Tibial artery (tissue), 4 donors: ENCODE data around the gene GLCE.

Experiments used
- DNase-seq, 2 donors: peaks; one replicate each; pipeline ENCODE4 v3.0.0-alpha.2; 2019
- H3K27ac ChIP-seq, 2 donors: fragments of 200-600 bp; sonication (generic) in 1 of 2; 1 replicate in 1 of 2; 2 replicates in 1 of 2; pipeline ENCODE4 v1.5.1; 2018 to 2019; ENCODE audit warnings: mild to moderate bottlenecking in 1 of 2
- H3K27me3 ChIP-seq, 2 donors: fragments of 200-600 bp; sonication (generic) in 1 of 2; one replicate each; pipeline versions ENCODE4 v1.5.1 to v1.6.0; 2016 to 2019
- H3K36me3 ChIP-seq, 3 donors: fragments of 200-600 bp; sonication (generic) in 2 of 3; one replicate each; pipeline ENCODE4 v1.5.1; 2016 to 2019; ENCODE audit warnings: mild to moderate bottlenecking in 2 of 3
- H3K4me1 ChIP-seq, 4 donors: fragments of 200-600 bp; sonication (generic) in 2 of 4; 1 replicate in 3 of 4; 2 replicates in 1 of 4; pipeline ENCODE4 v1.5.1; 2016 to 2019
- H3K4me3 ChIP-seq, 2 donors: fragments of 200-600 bp; sonication (generic) in 1 of 2; 1 replicate in 1 of 2; 2 replicates in 1 of 2; pipeline ENCODE4 v1.5.1; 2018 to 2019; ENCODE audit warnings: mild to moderate bottlenecking in 2 of 2
- H3K9me3 ChIP-seq, 3 donors: fragments of 200-600 bp; sonication (generic) in 1 of 3; one replicate each; pipeline ENCODE4 v1.5.1; 2016 to 2019
- intact Hi-C: fragments of 100-400 bp; cut with DNase I; formaldehyde crosslinking; loops from one replicate; pipeline ENCODE4 v1.15.0; 2023; ENCODE audit warnings: low total_unique reads
- TF ChIP-seq, protein P1 (sequence below), 2 experiments: fragments of 200-600 bp in 1 of 2; fragments of 450-650 bp in 1 of 2; IDR thresholded peaks; one replicate each; pipeline ENCODE4 v1.5.1; 2017 to 2019; ENCODE audit warnings: antibody characterized with exemption in 2 of 2, mild to moderate bottlenecking in 1 of 2, moderate library complexity in 1 of 2

Gene GLCE

DNA sequence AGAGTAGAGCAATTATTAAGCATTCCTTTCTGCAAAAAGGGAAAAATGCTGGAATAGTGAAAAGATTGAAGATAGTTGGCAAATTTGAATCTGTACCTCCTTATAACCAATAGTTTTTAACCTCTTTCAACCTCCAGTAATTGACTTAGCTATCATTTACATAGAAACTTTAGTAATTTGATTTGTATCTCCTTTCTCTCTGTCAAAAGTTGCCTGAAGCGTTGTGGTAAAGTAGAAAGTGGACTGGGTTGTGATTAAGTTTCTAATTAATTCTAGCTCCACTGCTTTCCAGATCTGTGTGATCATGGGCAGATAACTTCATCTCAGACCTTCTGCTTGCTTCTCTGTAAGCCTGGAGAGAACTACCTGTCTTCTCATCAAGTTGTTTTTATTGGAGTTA, 24.8 kb downstream of the GLCE start:
- H3K4me1 ChIP-seq: no peaks in the 10 kb centered on the region
- H3K27me3 ChIP-seq: no peaks in the 10 kb centered on the region
- intact Hi-C loops: no loop called here
- no peak for DNase-seq
- H3K9me3 ChIP-seq: no peaks in the 10 kb centered on the region
- H3K27ac ChIP-seq: no peak overlapping the region
- no peaks in the 10 kb centered on the region for H3K36me3 ChIP-seq
- TF ChIP-seq, protein P1, sequence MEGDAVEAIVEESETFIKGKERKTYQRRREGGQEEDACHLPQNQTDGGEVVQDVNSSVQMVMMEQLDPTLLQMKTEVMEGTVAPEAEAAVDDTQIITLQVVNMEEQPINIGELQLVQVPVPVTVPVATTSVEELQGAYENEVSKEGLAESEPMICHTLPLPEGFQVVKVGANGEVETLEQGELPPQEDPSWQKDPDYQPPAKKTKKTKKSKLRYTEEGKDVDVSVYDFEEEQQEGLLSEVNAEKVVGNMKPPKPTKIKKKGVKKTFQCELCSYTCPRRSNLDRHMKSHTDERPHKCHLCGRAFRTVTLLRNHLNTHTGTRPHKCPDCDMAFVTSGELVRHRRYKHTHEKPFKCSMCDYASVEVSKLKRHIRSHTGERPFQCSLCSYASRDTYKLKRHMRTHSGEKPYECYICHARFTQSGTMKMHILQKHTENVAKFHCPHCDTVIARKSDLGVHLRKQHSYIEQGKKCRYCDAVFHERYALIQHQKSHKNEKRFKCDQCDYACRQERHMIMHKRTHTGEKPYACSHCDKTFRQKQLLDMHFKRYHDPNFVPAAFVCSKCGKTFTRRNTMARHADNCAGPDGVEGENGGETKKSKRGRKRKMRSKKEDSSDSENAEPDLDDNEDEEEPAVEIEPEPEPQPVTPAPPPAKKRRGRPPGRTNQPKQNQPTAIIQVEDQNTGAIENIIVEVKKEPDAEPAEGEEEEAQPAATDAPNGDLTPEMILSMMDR (IDR thresholded peaks at IDR 0.05): no peak
- H3K4me3 ChIP-seq: no peak overlapping the region

DNA sequence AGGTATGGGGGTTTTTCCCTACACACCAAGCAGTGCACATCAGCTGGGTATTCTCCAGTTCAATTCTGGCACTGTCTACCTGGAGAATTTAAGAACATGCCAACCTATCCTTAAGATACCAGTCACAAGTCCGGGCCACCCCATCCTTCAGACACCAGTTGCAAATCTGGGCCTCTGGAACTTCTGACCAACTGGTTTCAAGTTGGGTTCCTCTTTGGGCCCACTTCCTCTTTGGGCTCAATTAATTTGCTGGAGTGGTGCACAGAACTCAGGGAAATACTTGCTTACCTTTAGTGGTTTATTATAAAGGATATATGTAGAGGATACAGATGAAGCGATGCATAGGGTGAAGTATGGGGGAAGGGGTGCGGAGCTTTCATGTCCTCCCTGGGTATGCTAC, 25.3 kb downstream of the GLCE start:
- H3K9me3 ChIP-seq: peaks cover 0 to 4% (median 0%) of the 10 kb centered on the region in 3 donors
- intact Hi-C loops: no loop called here
- no peak overlapping the region for H3K27ac ChIP-seq
- H3K4me3 ChIP-seq: no peak overlapping the region
- no peaks in the 10 kb centered on the region for H3K27me3 ChIP-seq
- TF ChIP-seq, protein P1 (IDR thresholded peaks at IDR 0.05): no peak
- H3K4me1 ChIP-seq: no peaks in the 10 kb centered on the region
- no peak for DNase-seq
- no peaks in the 10 kb centered on the region for H3K36me3 ChIP-seq

DNA sequence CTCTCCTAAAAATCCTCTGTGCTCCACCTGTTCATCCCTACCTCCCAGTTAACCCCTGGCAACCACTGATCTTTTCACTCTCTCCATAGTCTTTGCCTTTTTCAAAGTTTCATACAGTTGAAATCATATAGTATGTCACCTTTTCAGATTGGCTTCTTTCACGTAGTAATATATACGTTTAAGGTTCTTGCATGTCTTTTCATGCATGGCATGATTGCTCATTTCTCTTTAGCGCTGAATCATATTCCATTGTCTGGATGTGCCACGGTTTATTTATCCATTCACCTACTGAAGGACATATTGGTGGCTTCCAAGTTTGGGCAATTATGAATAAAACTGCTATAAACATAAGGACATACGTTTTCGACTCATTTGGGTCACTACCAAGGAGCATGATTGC, 28.7 kb downstream of the GLCE start:
- DNase-seq: no peak
- Histone ChIP-seq H3K4me3 (no peak overlapping the region), H3K9me3 (peaks cover 0 to 4% (median 0%) of the 10 kb centered on the region in 3 donors), H3K36me3 (no peaks in the 10 kb centered on the region), H3K27me3 (no peaks in the 10 kb centered on the region), H3K4me1 (peaks cover 0 to 16% (median 8%) of the 10 kb centered on the region in 4 donors), H3K27ac (no peak overlapping the region)
- intact Hi-C loops: no loop called here
- TF ChIP-seq, protein P1 (IDR thresholded peaks at IDR 0.05): no peak

DNA sequence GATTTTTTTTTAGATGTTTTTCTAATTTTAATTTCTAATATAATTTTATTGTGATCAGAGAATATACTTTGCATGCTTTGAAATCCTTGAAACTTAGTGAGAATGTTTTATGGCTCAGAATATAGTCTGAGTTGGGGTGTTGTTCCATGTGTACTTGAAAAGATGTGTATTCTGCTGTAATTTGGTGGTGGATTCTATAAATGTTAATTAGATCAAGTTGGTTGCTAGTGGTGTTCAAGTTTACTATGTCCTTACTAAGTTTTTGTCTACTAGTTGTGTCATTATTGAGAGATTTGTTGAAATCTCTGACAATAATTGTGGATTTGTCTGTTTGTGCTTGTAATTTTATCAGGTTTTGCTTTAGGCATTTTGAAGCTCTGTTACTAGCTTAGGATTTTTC, 29.7 kb downstream of the GLCE start:
- no peak overlapping the region for H3K27ac ChIP-seq
- DNase-seq: no peak
- intact Hi-C loops: no loop called here
- peaks cover 0 to 25% (median 15%) of the 10 kb centered on the region in 4 donors for H3K4me1 ChIP-seq
- peaks cover 0 to 4% (median 0%) of the 10 kb centered on the region in 3 donors for H3K9me3 ChIP-seq
- no peak overlapping the region for H3K4me3 ChIP-seq
- H3K36me3 ChIP-seq: no peaks in the 10 kb centered on the region
- no peaks in the 10 kb centered on the region for H3K27me3 ChIP-seq
- TF ChIP-seq, protein P1 (IDR thresholded peaks at IDR 0.05): no peak

DNA sequence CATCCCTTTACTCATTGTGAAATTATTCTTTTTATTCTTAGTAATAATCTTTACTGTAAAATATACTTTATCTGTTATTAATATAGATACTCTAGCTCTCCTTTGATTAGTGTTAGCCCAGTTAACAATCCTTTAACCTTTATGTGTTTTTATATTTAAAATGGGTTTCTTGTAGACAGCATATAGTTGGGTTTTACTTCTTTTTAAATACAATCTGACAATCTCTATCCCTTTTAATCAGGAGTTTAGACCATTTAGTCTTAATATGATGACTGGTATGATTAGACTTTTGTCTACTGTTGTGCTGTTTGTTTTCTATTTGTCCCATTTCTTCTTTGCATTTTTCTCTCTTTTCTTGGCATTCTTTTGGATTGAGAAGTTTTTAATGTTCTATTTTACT, 30.1 kb downstream of the GLCE start:
- Histone ChIP-seq H3K27me3 (no peaks in the 10 kb centered on the region), H3K9me3 (peaks cover 0 to 4% (median 0%) of the 10 kb centered on the region in 3 donors), H3K4me1 (peaks cover 0 to 27% (median 16%) of the 10 kb centered on the region in 4 donors), H3K27ac (no peak overlapping the region), H3K4me3 (no peak overlapping the region), H3K36me3 (no peaks in the 10 kb centered on the region)
- TF ChIP-seq, protein P1 (IDR thresholded peaks at IDR 0.05): no peak
- no peak for DNase-seq
- intact Hi-C loops: no loop called here
